Activated CD4-positive, alpha-beta T cell treated with anti-CD3 and anti-CD28 coated beads for 24 hours (primary cell): Measurements from ENCODE around the gene C11orf91.
"Not testable (repeated sequence)": the region's sequence is repeated elsewhere in the genome, so short reads cannot be mapped to it uniquely, and the experiment has no call there.

ENCODE experiments used
- DNase-seq, 2 donors: peaks; one replicate each; pipeline ENCODE4 v3.0.0-alpha.2; 2020; ENCODE audit warnings: low read depth in 2 of 2

Gene C11orf91

DNA sequence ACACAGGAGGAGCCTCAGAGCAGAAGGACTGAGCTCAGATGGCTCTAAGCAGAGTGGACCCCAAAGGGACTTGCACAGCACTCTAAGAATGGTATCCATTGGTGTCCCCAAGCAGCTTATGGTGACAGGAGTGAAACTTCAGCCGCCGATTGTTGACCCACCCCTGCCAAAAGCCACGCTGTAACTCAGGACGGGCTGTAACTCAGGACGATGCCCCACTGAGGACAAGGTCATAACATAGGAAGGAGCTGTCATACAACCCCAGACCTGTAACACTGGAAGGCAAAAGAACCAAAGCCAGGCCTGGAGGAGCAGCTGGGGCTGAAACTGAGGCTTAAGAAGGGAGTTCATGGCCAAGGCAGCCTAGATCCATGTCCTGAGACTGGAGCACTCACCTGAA lies 21.4 kb upstream of the C11orf91 start:
- DNase-seq: no peak

DNA sequence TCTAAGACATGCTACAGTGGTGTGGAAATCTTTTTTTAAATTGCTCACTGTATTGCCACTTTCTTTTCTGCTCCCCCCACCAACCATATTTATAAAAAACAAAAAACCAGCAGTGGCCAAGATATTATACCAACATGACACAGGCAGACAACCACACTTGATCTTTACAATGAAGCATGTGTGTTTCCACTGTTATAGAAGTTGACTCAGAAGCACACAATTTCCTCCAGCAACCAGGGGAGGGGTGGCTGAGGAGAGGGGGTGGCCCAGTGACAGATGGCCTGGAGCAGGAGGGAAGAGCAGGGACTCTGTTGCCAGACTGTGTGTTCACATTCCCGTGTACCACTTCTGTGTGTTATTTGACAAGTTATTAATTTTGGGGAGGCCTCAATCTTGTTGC lies 20.8 kb upstream of the C11orf91 start:
- no peak for DNase-seq

- no peak for DNase-seq
Measured at GRCh38 chr11:33719587-33719986, 19.0 kb upstream of the C11orf91 start.

- DNase-seq: no peak
Measured at GRCh38 chr11:33718440-33718839, 17.8 kb upstream of the C11orf91 start.

GRCh38 chr11:33716243-33716642 lies 15.6 kb upstream of the C11orf91 start:
- no peak for DNase-seq

GRCh38 chr11:33713856-33714398 lies 13.3 kb upstream of the C11orf91 start:
- no peak for DNase-seq

DNA sequence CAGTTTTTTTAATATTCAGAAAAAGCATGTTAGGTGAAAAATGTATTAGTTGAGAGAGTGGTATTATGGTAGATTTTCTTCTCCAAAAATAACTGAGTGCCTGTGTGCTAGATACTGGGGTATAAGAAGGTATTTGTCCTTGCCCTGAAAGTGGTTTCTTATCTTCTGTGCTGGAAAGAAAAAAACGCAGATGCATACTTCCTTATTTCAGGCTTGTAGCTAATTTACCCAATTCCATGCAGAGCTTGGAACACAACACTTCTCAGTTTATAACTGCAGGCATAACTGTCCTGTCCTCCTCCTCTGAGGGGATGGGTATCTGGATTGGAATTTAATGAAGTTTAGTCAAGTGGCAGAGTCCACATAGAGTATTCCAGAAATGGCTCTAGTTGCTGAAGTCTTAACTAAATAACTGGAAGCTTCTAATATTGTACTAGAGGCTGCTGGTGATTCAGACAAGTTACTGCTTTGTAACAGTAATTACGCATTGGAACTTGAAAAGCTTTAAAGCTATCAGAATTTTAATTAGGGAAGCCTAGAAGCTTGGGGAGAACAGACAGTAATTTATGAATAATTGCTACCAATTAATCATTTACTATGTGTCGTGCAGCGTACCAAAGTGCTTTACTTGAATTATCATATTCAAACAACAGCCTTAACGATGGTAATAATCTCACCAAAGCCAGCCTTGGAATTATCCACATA lies 12.7 kb upstream of the C11orf91 start:
- DNase-seq: no peak

GRCh38 chr11:33712436-33712835 lies 11.8 kb upstream of the C11orf91 start:
- no peak for DNase-seq

DNA sequence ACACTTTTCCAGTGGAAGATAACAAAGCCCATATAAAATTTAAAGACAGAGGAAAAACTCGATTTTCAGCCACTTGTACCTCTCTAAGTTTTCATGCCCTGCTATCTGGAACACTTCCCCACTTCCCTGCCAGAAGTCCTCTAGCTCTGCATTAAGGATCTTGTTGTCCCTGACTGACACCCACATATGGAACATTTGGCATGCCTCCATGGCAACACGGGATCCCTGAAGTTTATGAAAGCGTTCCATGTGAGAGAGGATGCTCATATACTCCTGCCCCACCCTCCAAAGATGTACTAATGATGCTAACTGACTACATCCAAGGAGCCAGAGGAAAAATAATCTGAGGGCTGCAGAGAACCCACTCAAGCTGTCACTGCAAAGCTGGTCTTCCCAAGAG lies 8.8 kb upstream of the C11orf91 start:
- no peak for DNase-seq

- DNase-seq: no peak
Measured at GRCh38 chr11:33708985-33709384, 8.4 kb upstream of the C11orf91 start.

GRCh38 chr11:33707831-33708230 lies 7.2 kb upstream of the C11orf91 start:
- DNase-seq: not testable (repeated sequence)

DNA sequence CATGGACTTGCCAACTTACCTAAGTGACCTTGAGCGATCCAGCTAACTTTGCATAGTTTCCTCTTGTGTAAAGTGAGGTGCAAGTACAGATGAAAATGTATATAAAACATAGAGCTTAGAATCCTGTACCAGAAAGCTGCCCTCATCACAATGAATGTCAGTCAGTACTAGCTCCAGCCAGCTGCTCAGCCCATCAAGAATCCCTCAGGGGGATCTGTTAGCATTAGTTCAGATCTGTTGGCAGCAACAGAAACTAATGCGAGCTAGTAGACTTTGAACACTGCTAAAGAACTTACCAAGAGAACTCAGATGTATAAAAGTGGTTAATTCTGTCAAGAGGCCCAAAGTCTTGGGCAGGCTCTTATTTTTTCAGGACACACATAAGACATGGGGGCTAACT lies 6.3 kb upstream of the C11orf91 start:
- DNase-seq: no peak

GRCh38 chr11:33706546-33706945 lies 5.9 kb upstream of the C11orf91 start:
- DNase-seq: no peak

GRCh38 chr11:33704240-33705002 lies 3.8 kb upstream of the C11orf91 start:
- DNase-seq: no peak

- no peak for DNase-seq
Measured at GRCh38 chr11:33703788-33704187, 3.2 kb upstream of the C11orf91 start.

- DNase-seq: no peak
Measured at GRCh38 chr11:33703234-33703633, 2.6 kb upstream of the C11orf91 start.

GRCh38 chr11:33701302-33702230 lies 940 bp upstream of the C11orf91 start:
- DNase-seq: no peak

- DNase-seq: no peak
Measured at GRCh38 chr11:33700063-33700501, 544 bp downstream of the C11orf91 start.

DNA sequence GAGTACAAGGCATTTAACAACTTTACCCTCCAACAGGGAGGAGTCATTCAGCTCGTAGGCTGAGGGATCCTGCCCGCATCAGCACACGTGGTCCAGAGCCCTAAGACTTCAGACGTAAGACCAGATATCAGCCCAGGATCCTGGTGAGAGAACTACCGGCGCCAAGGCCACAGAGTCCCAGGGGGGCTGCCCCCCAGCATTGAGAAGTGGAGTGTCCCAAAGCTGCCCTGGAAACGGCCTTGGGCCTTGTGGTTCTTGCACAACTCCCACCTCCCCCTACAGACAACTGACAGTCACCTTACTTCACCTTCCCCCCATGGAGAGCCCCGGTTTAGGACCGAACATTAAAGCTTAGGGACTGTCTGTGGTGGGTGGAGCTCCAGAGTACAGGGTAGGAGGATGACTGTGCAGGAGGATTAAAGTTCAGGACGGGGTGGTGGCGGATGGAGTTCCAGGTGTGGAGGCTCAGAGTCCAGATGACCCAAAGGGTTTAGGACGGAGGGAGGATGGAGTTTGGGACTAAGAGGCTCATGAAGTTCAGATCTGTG lies 1.0 kb downstream of the C11orf91 start:
- no peak for DNase-seq

DNA sequence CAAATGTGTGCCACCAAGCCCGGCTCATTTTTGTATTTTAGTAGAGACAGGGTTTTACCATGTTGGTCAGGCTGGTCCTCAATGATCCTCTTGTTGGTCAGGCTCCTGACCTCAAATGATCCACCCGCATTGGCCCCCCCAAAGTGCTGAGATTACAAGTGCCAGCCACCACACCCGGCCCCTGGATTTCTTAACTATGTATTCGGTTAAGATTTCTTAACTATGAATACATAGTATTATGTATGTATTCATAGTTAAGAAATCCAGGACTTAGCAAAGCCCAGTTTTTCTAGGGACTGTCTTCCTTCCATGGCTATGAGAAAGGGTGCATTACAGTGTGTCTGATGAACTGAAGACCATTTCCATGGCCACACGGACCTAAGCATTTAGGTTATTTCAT lies 1.7 kb downstream of the C11orf91 start:
- no peak for DNase-seq

GRCh38 chr11:33697997-33698396 lies 2.6 kb downstream of the C11orf91 start:
- no peak for DNase-seq
